ENCODE data around the gene CEP112. TPM values are rescaled to one million over a fixed set of nuclear protein-coding genes. Genes with fewer than 3 reads are reported as not detected.

CEP112 gene
- total RNA-seq, 4 donors from 2014 or later = 1.1 to 12.9 (median 9.1) TPM

DNA sequence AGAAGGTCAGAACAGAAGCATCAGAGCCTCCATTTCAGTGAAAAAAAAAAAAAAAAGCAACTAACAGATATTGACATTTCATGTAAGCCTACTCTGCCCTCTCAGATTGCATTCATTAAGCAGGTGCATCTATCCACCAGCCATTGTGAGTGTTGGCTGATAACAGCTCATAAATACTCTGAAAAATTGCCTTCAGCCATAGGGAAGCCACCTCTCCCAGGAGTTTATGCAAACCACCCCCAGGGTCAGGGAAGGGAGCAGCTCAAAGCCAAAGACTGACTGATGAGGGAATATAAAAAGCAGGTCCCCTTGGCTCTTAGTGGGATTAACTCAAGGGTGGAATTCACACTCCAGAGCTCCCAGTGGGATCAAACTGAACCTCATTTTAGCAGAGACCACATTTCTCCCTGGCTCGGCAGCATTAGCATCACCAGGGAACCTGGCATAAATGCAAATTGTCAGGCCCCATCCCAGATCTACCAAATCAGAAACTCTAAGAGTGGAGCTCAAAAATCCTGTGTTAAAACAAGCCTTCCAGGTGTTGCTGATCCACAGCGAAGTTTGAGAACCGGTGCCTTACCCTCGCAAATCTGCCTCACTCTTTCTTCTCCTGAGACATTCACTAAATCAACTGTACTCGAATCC lies 23.1 kb upstream of the CEP112 start:
- H3K36me3 ChIP-seq = no peaks in the 10 kb centered on the region
- whole genome bisulfite sequencing, 2 donors (ENCODE audit: low coverage in 1 of 2) = 78 to 81% methylated on average over 4 to 5 of the region's 5 CpGs
- in situ Hi-C loops (cut with MboI; ENCODE audit: low pct_ligation_motif_present in 1 of 4, low pct_unique_long_range_greater_than_20kb in 1 of 4, low sequenced_read_pairs in 3 of 4) = loop anchor here in 2 of 4 donors (25.0 kb wide), 2 partner anchors 672 to 697 kb away; no protein-coding TSS in a partner anchor

DNA sequence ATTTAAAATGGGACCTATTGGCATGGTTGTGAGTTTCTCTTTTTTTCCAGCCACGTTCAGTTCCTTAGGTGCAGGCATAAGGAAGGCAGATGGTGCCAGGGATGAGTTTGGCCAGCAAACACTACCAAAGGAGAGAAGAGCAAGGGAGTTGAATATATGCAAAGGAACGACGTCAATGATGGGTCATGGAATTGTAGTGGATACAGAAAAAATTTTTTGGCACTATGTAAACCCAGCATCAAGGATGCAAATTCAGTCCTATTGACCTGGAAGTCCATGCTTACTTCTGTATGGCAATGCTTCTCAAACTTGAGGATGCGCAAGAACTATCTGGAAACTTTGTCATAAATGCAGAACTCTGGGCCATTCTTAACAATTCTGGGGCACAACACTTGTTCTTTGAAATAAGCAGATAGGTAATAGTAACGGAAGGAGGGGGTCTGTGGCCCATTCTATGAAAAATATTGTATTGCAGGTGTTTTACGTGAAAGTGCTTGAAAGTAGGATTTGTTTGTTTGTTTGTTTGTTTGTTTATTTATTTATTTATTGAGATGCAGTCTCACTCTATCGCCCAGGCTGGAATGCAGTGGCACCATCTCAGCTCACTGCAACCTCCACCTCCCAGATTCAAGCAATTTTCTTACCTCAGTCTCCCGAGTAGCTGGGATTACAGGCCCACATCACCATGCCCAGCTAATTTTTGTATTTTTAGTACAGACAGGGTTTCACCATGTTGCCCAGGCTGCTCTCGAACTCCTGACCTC lies 19.3 kb upstream of the CEP112 start:
- no peaks in the 10 kb centered on the region for H3K36me3 ChIP-seq
- in situ Hi-C loops (cut with MboI; ENCODE audit: low pct_ligation_motif_present in 1 of 4, low pct_unique_long_range_greater_than_20kb in 1 of 4, low sequenced_read_pairs in 3 of 4) (loop anchor here in 2 of 4 donors (25.0 kb wide), 2 partner anchors 676 to 701 kb away; no protein-coding TSS in a partner anchor), intact Hi-C loops (cut with DNase I; ENCODE audit: low total_unique reads) (no loop called here)
- H3K4me1 ChIP-seq = no peaks in the 10 kb centered on the region
- no peak for TF ChIP-seq CTCF (IDR thresholded peaks at IDR 0.05)
- TF ChIP-seq POLR2AphosphoS5 (IDR thresholded peaks at IDR 0.05) = no peak
- no peak for TF ChIP-seq EP300 (IDR thresholded peaks at IDR 0.05; ENCODE audit: low read depth)
- TF ChIP-seq POLR2A (IDR thresholded peaks at IDR 0.05) = no peak
- 85 to 95% methylated on average over 7 to 9 of the region's 9 CpGs for WGBS, 2 donors (ENCODE audit: low coverage in 1 of 2)
- H3K27me3 ChIP-seq = no peaks in the 10 kb centered on the region
- no peak overlapping the region for H3K27ac ChIP-seq
- no peaks in the 10 kb centered on the region for H3K9me3 ChIP-seq
- no peak for DNase-seq
- no peak overlapping the region for H3K4me3 ChIP-seq

More for the DNA sequence above, 23.1 kb upstream of the CEP112 start:
- intact Hi-C loops (cut with DNase I; ENCODE audit: low total_unique reads) = no loop called here
- Histone ChIP-seq H3K27ac (no peak overlapping the region), H3K27me3 (no peaks in the 10 kb centered on the region), H3K9me3 (no peaks in the 10 kb centered on the region), H3K4me1 (no peaks in the 10 kb centered on the region), H3K4me3 (no peak overlapping the region)
- TF ChIP-seq EP300 (IDR thresholded peaks at IDR 0.05; ENCODE audit: low read depth) (no peak), POLR2AphosphoS5 (IDR thresholded peaks at IDR 0.05) (no peak), POLR2A (IDR thresholded peaks at IDR 0.05) (no peak), CTCF (IDR thresholded peaks at IDR 0.05) (no peak)
- no peak for DNase-seq

DNA sequence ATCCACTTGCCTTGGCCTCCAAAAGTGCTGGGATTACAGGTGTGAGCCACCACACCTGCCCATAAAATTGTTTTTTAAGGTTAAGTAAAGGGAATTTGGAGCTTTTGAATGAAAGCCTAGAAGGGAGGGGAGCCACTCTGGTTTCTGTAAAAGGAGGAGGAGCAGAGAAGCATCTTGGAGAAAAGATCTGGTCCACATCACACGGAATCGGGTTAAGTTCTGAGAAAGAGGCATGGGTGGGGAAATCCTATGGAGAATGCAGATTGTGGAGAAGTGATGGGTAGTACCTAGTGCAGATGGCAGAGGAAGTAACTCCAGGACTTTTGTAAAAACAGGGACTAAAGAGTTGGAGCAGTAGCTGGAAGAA lies 18.3 kb upstream of the CEP112 start:
- Histone ChIP-seq H3K27ac (no peak overlapping the region), H3K27me3 (no peaks in the 10 kb centered on the region), H3K4me3 (no peak overlapping the region), H3K4me1 (no peaks in the 10 kb centered on the region), H3K9me3 (no peaks in the 10 kb centered on the region), H3K36me3 (no peaks in the 10 kb centered on the region)
- intact Hi-C loops (cut with DNase I; ENCODE audit: low total_unique reads) (no loop called here), in situ Hi-C loops (cut with MboI; ENCODE audit: low pct_ligation_motif_present in 1 of 4, low pct_unique_long_range_greater_than_20kb in 1 of 4, low sequenced_read_pairs in 3 of 4) (loop anchor here in 2 of 4 donors (25.0 kb wide), 2 partner anchors 677 to 702 kb away; no protein-coding TSS in a partner anchor)
- 80 to 95% methylated on average over 2 of the region's 2 CpGs for WGBS, 2 donors (ENCODE audit: low coverage in 1 of 2)
- no peak for DNase-seq
- TF ChIP-seq CTCF (IDR thresholded peaks at IDR 0.05) (no peak), POLR2A (IDR thresholded peaks at IDR 0.05) (no peak), POLR2AphosphoS5 (IDR thresholded peaks at IDR 0.05) (no peak), EP300 (IDR thresholded peaks at IDR 0.05; ENCODE audit: low read depth) (no peak)

DNA sequence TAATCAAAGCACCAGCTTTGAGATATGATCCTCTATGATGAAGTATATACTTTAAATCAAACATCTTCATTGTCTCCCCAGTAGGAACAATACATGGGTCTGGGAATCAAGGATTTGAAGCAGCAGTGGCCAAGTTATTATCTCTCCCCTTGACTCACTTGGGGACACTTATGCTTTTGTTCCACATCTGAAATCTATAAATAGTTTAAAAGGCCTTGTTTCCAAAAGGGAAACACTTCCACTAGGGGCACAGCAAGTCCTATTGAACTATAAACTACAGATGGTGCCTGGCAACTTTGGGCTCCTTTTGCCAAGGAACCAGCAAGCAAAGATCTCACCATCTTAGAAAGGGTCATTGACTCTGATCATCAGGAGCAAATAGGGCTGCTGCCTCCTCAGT lies 16.0 kb upstream of the CEP112 start:
- intact Hi-C loops (cut with DNase I; ENCODE audit: low total_unique reads) (no loop called here), in situ Hi-C loops (cut with MboI; ENCODE audit: low pct_ligation_motif_present in 1 of 4, low pct_unique_long_range_greater_than_20kb in 1 of 4, low sequenced_read_pairs in 3 of 4) (loop anchor here in 2 of 4 donors (25.0 kb wide), 2 partner anchors 679 to 704 kb away; no protein-coding TSS in a partner anchor)

More for the DNA sequence above, 16.0 kb upstream of the CEP112 start:
- no peaks in the 10 kb centered on the region for H3K27me3 ChIP-seq
- no peak overlapping the region for H3K4me3 ChIP-seq
- no peaks in the 10 kb centered on the region for H3K36me3 ChIP-seq
- TF ChIP-seq POLR2AphosphoS5 (IDR thresholded peaks at IDR 0.05) (no peak), CTCF (IDR thresholded peaks at IDR 0.05) (no peak), POLR2A (IDR thresholded peaks at IDR 0.05) (no peak), EP300 (IDR thresholded peaks at IDR 0.05; ENCODE audit: low read depth) (no peak)
- no peaks in the 10 kb centered on the region for H3K9me3 ChIP-seq
- H3K4me1 ChIP-seq = no peaks in the 10 kb centered on the region
- DNase-seq = no peak
- H3K27ac ChIP-seq = no peak overlapping the region
